Nephron (organoid): ENCODE results near the gene ZFR2.
"Not testable (repeated sequence)": the region's sequence is repeated elsewhere in the genome, so short reads cannot be mapped to it uniquely, and the experiment has no call there.

ENCODE experiments used
- H3K27ac Mint-ChIP-seq, 3 experiments: 2 replicates each; pipeline ENCODE4 v1.8.0; 2020; ENCODE audit warnings: mixed read lengths in 3 of 3, mild to moderate bottlenecking in 2 of 3, moderate library complexity in 1 of 3
- H3K27me3 Mint-ChIP-seq: 2 replicates; pipeline ENCODE4 v1.8.0; 2021; ENCODE audit warnings: low read depth, mild to moderate bottlenecking, moderate library complexity, mixed read lengths
- H3K36me3 Mint-ChIP-seq: 2 replicates; pipeline ENCODE4 v1.8.0; 2020; ENCODE audit warnings: low read depth, mixed read lengths
- H3K4me1 Mint-ChIP-seq: 2 replicates; pipeline ENCODE4 v1.8.0; 2020; ENCODE audit warnings: mixed read lengths
- H3K4me3 Mint-ChIP-seq, 3 experiments: 2 replicates each; pipeline ENCODE4 v1.8.0; 2020; ENCODE audit warnings: mild to moderate bottlenecking in 3 of 3, mixed read lengths in 3 of 3, moderate library complexity in 2 of 3
- H3K9me3 Mint-ChIP-seq: 2 replicates; pipeline ENCODE4 v1.8.0; 2020; ENCODE audit warnings: mixed read lengths
- TF ChIP-seq, protein P1 (sequence below), 3 experiments: fragments of 200-600 bp; sonication (generic); IDR thresholded peaks; one replicate each; pipeline ENCODE4 v1.5.0; 2021; ENCODE audit warnings: antibody characterized with exemption in 3 of 3; ENCODE audit not compliant: unreplicated experiment in 3 of 3

The ZFR2 gene

DNA sequence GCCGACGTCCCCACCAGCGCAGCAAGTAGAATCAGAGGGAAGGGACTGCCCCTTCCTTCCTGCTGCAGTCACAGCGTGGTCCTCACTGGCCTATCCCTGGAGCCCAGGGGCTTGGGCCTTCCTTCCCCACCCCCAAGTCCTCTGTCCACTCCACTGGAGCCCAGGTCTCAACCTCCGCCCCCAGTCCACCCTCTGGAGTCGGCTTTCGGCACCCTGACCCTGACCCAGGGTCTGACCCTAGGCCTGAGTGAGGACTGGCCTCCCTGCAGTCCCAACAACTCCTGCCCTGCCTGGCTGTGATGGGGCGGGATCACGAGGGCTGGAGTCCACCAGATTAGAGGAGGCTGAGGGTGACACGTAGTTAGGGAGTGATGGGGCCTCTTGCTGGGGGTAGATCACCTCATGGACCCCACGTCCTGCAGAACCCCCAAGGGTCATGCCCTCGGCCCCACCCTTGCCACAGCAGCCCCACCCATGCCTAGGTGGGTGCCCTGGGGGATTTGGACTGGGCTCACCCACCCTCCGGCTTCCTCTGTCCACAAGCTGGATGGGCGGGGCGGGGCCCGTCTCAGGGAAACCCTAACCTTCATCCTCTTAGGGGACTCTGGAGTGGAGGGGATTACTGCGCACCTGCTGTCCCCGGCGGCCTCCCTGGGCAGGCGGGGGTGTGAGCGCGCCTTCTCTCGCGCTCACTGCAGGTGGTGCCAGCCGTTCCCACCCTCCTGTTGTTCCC is 100.7 kb downstream of the ZFR2 start:
- Mint-ChIP-seq H3K36me3 (peaks cover 9% of the 10 kb centered on the region), H3K27ac (no peak overlapping the region), H3K9me3 (no peaks in the 10 kb centered on the region), H3K4me3 (no peak overlapping the region), H3K4me1 (peaks cover 10% of the 10 kb centered on the region), H3K27me3 (peaks cover 5% of the 10 kb centered on the region)
- TF ChIP-seq, protein P1, sequence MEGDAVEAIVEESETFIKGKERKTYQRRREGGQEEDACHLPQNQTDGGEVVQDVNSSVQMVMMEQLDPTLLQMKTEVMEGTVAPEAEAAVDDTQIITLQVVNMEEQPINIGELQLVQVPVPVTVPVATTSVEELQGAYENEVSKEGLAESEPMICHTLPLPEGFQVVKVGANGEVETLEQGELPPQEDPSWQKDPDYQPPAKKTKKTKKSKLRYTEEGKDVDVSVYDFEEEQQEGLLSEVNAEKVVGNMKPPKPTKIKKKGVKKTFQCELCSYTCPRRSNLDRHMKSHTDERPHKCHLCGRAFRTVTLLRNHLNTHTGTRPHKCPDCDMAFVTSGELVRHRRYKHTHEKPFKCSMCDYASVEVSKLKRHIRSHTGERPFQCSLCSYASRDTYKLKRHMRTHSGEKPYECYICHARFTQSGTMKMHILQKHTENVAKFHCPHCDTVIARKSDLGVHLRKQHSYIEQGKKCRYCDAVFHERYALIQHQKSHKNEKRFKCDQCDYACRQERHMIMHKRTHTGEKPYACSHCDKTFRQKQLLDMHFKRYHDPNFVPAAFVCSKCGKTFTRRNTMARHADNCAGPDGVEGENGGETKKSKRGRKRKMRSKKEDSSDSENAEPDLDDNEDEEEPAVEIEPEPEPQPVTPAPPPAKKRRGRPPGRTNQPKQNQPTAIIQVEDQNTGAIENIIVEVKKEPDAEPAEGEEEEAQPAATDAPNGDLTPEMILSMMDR (IDR thresholded peaks at IDR 0.05; ENCODE audit: unreplicated experiment in 3 of 3) = no peak

DNA sequence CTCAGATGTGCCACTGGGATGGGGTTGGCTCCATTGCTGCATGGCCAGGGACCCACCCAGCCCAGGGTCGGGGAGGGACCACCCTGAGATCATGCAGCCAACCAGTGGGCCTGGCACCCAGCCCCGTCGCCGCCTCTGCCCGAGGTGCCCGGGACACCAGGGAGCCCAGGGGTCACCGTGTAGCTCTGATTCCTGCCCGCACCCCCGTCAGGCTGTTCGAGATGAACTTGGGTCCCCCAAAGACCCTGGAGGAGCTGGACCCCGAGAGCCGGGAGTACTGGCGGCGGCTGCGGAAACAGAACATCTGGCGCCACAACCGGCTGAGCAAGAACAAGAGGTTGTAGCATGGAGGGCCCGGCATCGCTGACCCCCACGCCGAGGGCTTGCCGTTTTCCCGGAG is 101.8 kb downstream of the ZFR2 start:
- H3K4me3 Mint-ChIP-seq = no peak overlapping the region
- H3K4me1 Mint-ChIP-seq = peaks cover 16% of the 10 kb centered on the region
- peaks cover 9% of the 10 kb centered on the region for H3K36me3 Mint-ChIP-seq
- no peak overlapping the region for H3K27ac Mint-ChIP-seq
- peaks cover 5% of the 10 kb centered on the region for H3K27me3 Mint-ChIP-seq
- no peaks in the 10 kb centered on the region for H3K9me3 Mint-ChIP-seq
- TF ChIP-seq, protein P1 (IDR thresholded peaks at IDR 0.05; ENCODE audit: unreplicated experiment in 3 of 3) = no peak

DNA sequence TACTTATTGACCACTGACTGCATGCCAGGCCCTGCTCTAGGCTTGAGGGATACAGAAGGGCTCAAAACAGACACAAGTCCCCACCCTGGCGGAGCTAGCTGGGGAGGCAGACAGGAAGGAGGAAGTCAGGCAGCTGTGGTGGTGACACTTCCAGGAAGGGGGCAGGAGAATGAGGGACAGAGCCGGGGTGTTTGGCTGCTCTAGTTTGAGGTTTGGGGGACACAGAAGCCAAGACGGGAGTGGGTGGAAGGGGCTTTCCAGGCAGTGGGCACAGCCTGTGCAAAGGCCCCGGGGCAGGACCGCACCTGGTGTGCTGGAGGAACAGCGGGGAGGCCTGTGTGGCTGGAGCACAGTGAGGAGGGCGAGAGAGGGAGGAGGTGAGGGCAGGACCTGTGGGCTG is 102.3 kb downstream of the ZFR2 start:
- H3K4me3 Mint-ChIP-seq = no peak overlapping the region
- no peaks in the 10 kb centered on the region for H3K9me3 Mint-ChIP-seq
- H3K27me3 Mint-ChIP-seq = peaks cover 5% of the 10 kb centered on the region
- TF ChIP-seq, protein P1 (IDR thresholded peaks at IDR 0.05; ENCODE audit: unreplicated experiment in 3 of 3) = no peak
- no peak overlapping the region for H3K27ac Mint-ChIP-seq
- peaks cover 9% of the 10 kb centered on the region for H3K36me3 Mint-ChIP-seq
- H3K4me1 Mint-ChIP-seq = peaks cover 21% of the 10 kb centered on the region

DNA sequence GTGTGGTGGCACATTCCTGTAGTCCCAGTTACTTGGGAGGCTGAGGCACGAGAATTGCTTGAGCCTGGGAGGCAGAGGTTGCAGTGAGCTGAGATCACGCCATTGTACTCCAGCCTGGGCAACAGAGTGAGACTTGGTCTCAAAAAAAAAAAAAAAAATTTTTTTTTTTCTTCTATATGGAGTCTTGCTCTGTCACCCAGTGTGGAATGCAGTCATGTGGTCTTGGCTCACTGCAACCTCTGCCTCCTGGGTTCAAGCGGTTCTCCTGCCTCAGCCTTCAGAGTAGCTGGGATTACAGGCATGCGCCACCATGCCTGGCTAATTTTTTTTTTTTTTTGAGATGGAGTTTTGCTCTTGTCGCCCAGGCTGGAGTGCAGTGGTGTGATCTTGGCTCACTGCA is 103.1 kb downstream of the ZFR2 start:
- not testable (repeated sequence) for H3K27me3 Mint-ChIP-seq, H3K27ac Mint-ChIP-seq, H3K36me3 Mint-ChIP-seq, H3K4me3 Mint-ChIP-seq, H3K9me3 Mint-ChIP-seq
- H3K4me1 Mint-ChIP-seq = peaks cover 21% of the 10 kb centered on the region

DNA sequence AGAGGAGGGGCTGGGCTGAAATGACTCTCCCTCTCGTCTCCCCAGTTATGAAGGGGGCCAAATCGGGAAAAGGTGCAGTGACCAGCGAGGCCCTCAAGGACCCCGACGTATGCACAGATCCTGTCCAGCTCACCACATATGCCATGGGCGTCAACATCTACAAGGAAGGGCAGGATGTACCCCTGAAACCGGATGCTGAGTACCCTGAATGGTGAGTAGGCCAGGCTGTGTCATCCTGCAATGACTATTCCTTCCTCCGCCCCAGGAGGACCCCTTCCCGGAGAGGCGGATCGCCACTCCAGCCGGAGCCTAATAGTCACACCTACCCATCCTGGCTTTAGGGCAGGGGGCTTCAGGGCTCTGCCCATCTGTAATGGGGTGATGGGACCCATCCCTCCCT is 103.7 kb downstream of the ZFR2 start:
- Mint-ChIP-seq H3K36me3 (peaks cover 9% of the 10 kb centered on the region), H3K4me3 (no peak overlapping the region), H3K4me1 (peaks cover 21% of the 10 kb centered on the region), H3K27ac (no peak overlapping the region), H3K9me3 (no peaks in the 10 kb centered on the region), H3K27me3 (peaks cover 5% of the 10 kb centered on the region)
- TF ChIP-seq, protein P1 (IDR thresholded peaks at IDR 0.05; ENCODE audit: unreplicated experiment in 3 of 3) = no peak

DNA sequence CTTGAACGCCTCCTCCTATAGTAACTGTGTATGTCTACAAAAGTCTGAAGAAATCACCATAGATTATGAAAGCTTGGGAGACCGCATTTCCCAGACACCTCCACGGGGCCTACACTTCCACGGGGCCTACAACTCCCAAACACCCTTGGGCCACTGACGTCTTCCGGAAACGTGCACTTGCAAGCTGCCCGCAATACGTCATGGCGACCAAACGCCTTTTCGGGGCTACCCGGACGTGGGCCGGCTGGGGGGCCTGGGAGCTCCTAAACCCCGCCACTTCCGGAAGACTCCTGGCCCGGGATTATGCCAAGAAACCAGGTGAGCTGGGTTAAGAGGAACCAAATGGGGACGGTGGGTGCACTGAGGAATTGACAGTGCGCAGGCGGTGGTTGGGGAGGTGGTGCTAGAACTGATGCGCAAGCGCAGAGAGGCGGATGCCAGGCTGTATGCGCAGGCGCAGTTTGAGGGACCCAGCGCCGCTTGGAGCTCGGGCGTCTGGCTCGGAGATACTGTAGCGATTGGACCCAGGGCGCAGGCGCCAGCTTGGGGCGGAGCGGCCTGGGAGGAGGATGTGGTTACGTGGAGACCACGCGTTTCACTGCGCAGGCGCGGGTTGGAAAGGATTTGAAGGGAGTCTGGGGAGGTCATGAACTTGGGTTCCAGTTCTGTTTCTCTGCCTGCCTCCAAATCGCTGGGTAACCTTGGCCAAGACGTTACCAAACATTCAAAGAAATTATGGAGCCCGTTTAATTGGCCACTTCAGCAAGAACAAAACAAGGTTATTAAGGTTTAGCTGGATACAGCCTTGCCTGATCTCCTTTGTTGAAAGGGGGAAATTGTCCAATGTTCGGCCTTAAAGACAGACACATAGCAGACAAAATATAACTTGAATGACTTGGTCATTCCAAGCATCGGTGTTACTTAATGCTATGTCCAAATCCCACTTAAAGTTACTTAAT is 106.1 kb downstream of the ZFR2 start, which contains the start of gene MRPL54:
Gene MRPL54 (plus strand): TSS at position 182 of the 959 bp plus-strand sequence. CDS start 19 bp downstream, at position 201.
- H3K9me3 Mint-ChIP-seq = no peaks in the 10 kb centered on the region
- peaks cover 21% of the 10 kb centered on the region for H3K4me1 Mint-ChIP-seq
- H3K27me3 Mint-ChIP-seq = peaks cover 5% of the 10 kb centered on the region
- H3K4me3 Mint-ChIP-seq = peak within 1 kb of the TSS; percentile 98 to 99 (median 99)
- peak within 1 kb of the TSS; percentile 99 to 100 (median 100) for H3K27ac Mint-ChIP-seq
- peaks cover 8% of the 10 kb centered on the region for H3K36me3 Mint-ChIP-seq
- TF ChIP-seq, protein P1 (IDR thresholded peaks at IDR 0.05; ENCODE audit: unreplicated experiment in 3 of 3) = no peak
